ENCODE measurements around the gene IL13. TPM values are rescaled to one million over a fixed set of nuclear protein-coding genes. Genes with fewer than 3 reads are reported as not detected.
"Not testable (repeated sequence)": the region's sequence is repeated elsewhere in the genome, so short reads cannot be mapped to it uniquely, and the experiment has no call there.

The IL13 gene
- total RNA-seq, 1 donor from 2014 or later: not detected

DNA sequence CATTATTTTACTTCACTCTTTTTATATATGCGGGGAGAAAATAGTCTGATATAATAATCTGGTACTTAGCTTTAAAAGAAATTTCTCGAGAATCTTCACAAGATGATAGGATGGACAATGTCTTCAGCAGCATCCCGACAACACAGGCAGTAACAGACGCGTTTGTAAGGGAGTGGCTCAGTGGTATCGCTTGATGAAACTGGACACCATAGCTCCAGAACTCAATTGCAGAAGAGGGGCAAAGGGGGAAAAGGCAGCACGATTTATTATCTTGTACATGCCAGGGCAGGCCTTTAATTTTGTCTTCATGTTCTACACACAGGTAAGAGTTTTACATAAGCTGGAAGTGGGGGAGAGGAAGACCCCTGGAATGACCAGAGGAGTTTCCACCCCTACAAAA, 31.5 kb downstream of the IL13 start:
- Histone ChIP-seq H3K27me3 (no peaks in the 10 kb centered on the region), H3K4me3 (no peak overlapping the region), H3K9me3 (no peaks in the 10 kb centered on the region), H3K4me1 (no peaks in the 10 kb centered on the region), H3K27ac (no peak overlapping the region), H3K36me3 (peaks cover 0 to 3% of the 10 kb centered on the region in 2 donors)
- intact Hi-C loops (cut with DNase I): loop anchor here (5.0 kb wide), 1 partner anchor 47 kb away; no protein-coding TSS in a partner anchor
- DNase-seq (ENCODE audit: low spot score in 2 of 2): no peak
- TF ChIP-seq, protein P1, sequence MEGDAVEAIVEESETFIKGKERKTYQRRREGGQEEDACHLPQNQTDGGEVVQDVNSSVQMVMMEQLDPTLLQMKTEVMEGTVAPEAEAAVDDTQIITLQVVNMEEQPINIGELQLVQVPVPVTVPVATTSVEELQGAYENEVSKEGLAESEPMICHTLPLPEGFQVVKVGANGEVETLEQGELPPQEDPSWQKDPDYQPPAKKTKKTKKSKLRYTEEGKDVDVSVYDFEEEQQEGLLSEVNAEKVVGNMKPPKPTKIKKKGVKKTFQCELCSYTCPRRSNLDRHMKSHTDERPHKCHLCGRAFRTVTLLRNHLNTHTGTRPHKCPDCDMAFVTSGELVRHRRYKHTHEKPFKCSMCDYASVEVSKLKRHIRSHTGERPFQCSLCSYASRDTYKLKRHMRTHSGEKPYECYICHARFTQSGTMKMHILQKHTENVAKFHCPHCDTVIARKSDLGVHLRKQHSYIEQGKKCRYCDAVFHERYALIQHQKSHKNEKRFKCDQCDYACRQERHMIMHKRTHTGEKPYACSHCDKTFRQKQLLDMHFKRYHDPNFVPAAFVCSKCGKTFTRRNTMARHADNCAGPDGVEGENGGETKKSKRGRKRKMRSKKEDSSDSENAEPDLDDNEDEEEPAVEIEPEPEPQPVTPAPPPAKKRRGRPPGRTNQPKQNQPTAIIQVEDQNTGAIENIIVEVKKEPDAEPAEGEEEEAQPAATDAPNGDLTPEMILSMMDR (IDR thresholded peaks at IDR 0.05): no peak

GRCh38 chr5:132690156-132690555, 32.2 kb downstream of the IL13 start:
- Histone ChIP-seq H3K27ac (no peak overlapping the region), H3K27me3 (no peaks in the 10 kb centered on the region), H3K9me3 (no peaks in the 10 kb centered on the region), H3K4me3 (no peak overlapping the region), H3K36me3 (peaks cover 0 to 3% of the 10 kb centered on the region in 2 donors), H3K4me1 (no peaks in the 10 kb centered on the region)
- TF ChIP-seq, protein P1 (IDR thresholded peaks at IDR 0.05): no peak
- intact Hi-C loops (cut with DNase I): no loop called here
- DNase-seq (ENCODE audit: low spot score in 2 of 2): no peak

DNA sequence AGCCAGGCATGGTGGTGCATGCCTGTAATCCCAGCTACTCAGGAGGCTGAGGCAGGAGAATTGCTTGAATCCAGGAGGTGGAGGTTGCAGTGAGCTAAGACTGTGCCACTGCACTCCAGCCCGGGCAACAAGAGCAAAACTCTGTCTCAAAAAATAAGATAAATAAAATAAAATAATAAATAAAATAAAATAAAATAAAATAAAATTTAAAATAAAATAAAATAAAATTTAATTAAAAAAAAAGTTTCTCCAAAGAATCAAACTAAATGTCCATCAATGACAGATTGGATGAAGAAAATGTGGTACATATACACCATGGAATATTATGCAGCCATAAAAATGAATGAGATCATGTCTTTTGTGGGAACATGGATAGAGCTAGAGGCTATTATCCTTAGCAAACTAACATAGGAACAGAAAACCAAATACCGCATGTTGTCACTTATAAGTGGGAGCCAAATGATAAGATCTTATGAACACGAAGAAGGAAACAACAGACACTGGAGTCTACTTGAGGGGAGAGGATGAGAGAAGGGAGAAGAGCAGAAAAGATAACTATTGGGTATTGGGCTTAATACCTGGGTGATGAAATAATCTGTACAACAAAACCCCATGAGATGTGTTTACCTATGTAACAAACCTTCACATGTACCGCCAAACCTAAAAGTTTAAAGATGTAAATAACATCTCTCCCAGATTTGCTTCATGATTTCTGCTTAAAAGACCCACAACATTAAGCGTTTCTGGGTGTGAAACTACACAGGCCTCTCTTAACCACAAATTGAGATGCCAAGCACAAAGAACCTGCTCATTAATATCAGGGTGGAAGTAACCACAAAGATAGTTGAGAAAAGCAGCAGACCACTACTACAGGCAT, 34.0 kb downstream of the IL13 start:
- intact Hi-C loops (cut with DNase I); H3K27ac ChIP-seq; H3K36me3 ChIP-seq; DNase-seq (ENCODE audit: low spot score in 2 of 2); H3K9me3 ChIP-seq; H3K4me3 ChIP-seq; H3K4me1 ChIP-seq; H3K27me3 ChIP-seq: not testable (repeated sequence)

- no peak overlapping the region for H3K4me3 ChIP-seq
- H3K27me3 ChIP-seq: no peaks in the 10 kb centered on the region
- H3K9me3 ChIP-seq: no peaks in the 10 kb centered on the region
- no peak overlapping the region for H3K27ac ChIP-seq
- no peak for DNase-seq (ENCODE audit: low spot score in 2 of 2)
- TF ChIP-seq, protein P1 (IDR thresholded peaks at IDR 0.05): no peak
- intact Hi-C loops (cut with DNase I): no loop called here
- peaks cover 0 to 14% of the 10 kb centered on the region in 2 donors for H3K36me3 ChIP-seq
- no peaks in the 10 kb centered on the region for H3K4me1 ChIP-seq
Observed at GRCh38 chr5:132692632-132692967, 34.6 kb downstream of the IL13 start.

DNA sequence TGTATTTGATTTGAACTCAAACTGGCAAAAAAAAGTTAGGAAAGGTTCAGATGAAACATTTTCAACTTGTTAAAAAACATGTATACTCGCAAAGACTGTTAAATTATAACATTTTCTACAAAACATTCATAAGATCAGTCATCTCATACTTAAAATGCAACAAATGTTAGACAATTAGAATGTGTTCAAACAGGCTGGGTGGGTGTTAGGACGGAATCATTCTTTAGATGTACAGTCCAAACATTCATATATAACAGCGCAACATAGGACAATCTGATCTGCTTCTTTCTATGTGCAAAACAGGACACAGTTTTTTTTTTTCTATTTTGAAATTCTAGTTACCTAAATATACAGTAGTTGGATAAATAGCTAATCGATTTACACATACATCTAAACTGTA, 38.0 kb downstream of the IL13 start:
- H3K4me1 ChIP-seq: no peaks in the 10 kb centered on the region
- no peaks in the 10 kb centered on the region for H3K27me3 ChIP-seq
- DNase-seq (ENCODE audit: low spot score in 2 of 2): no peak
- no peak overlapping the region for H3K27ac ChIP-seq
- peaks cover 6 to 29% of the 10 kb centered on the region in 2 donors for H3K36me3 ChIP-seq
- intact Hi-C loops (cut with DNase I): no loop called here
- no peak overlapping the region for H3K4me3 ChIP-seq
- TF ChIP-seq, protein P1 (IDR thresholded peaks at IDR 0.05): no peak
- no peaks in the 10 kb centered on the region for H3K9me3 ChIP-seq

DNA sequence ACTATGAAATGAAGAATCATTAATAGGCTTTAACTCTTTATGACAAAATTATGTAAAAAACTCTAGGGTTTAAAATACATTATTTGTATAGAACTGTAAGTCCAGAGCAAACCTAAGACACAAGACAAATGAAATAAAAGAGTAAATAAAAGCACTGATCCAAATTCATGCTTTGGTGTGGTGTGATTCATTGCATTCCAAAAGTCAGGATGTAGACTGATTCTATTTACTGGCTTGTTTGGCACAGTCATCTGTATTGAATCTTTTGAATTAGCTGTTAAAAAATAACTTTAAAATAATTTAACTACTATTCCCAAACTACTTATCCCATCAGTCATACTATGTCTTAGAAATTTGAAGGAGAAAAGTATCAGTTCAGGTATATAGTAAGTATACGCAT, 46.9 kb downstream of the IL13 start:
- Histone ChIP-seq H3K27me3 (no peaks in the 10 kb centered on the region), H3K4me1 (no peaks in the 10 kb centered on the region), H3K27ac (no peak overlapping the region), H3K9me3 (no peaks in the 10 kb centered on the region), H3K36me3 (peaks cover 9 to 27% of the 10 kb centered on the region in 2 donors), H3K4me3 (no peak overlapping the region)
- no peak for DNase-seq (ENCODE audit: low spot score in 2 of 2)
- TF ChIP-seq, protein P1 (IDR thresholded peaks at IDR 0.05): no peak
- intact Hi-C loops (cut with DNase I): no loop called here
